ENCODE results near the gene RPS18. TPM values are rescaled to one million over a fixed set of nuclear protein-coding genes. Genes with fewer than 3 reads are reported as not detected.
A peak's percentile ranks its signal among the peaks of the same experiment; 100 is the strongest.

Gene RPS18
- total and polyA plus RNA-seq, 8 donors, result 1,052 to 3,510 (median 2,017) TPM

DNA sequence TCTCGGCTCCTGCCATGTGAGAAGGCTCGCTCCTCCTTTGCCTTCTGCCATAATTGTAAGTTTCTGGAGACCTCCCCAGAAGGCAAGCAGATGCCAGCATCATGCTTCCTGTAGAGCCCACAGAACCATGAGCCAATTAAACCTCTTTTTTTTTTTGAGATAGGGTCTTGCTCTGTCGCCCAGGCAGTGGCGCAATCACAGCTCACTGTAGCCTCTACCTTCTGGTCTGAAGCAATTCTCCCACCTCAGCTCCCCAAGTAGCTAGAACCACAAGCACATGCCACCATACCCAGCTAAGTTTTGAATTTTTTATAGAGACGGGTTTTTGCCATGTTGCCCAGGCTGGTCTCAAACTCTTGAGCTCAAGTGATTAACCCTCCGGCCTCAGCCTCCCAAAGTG, 35.0 kb upstream of the RPS18 start:
- no peaks in the 10 kb centered on the region for H3K4me1 ChIP-seq

GRCh38 chr6:33237741-33238140, 34.1 kb upstream of the RPS18 start:
- intact Hi-C loops (cut with DNase I), result loop anchor here in 2 of 3 donors (10.0 kb wide), 2 partner anchors 73 to 233 kb away; partner anchors contain the start of gene HLA-DOA (in 1 of the 2)
- no peak for DNase-seq
- 35 to 50% methylated on average over 2 of the region's 2 CpGs for whole genome bisulfite sequencing, 2 donors
- Histone ChIP-seq H3K9me3 (no peaks in the 10 kb centered on the region), H3K36me3 (no peaks in the 10 kb centered on the region), H3K27me3 (no peaks in the 10 kb centered on the region), H3K4me1 (no peaks in the 10 kb centered on the region), H3K4me3 (no peak overlapping the region), H3K27ac (no peak overlapping the region)
- TF ChIP-seq CTCF (IDR thresholded peaks at IDR 0.05), result no peak
- no peak for FAIRE-seq
- ATAC-seq, result no peak

More for the DNA sequence above, 35.0 kb upstream of the RPS18 start:
- FAIRE-seq, result no peak
- DNase-seq, result no peak
- Histone ChIP-seq H3K27ac (no peak overlapping the region), H3K36me3 (no peaks in the 10 kb centered on the region), H3K4me3 (no peak overlapping the region), H3K27me3 (no peaks in the 10 kb centered on the region), H3K9me3 (no peaks in the 10 kb centered on the region)
- WGBS, 2 donors, result 77 to 85% methylated on average over 6 of the region's 6 CpGs
- TF ChIP-seq CTCF (IDR thresholded peaks at IDR 0.05), result no peak
- ATAC-seq, result no peak
- intact Hi-C loops (cut with DNase I), result loop anchor here in 2 of 3 donors (10.0 kb wide), 2 partner anchors 72 to 232 kb away; partner anchors contain the start of gene HLA-DOA (in 1 of the 2)

- Histone ChIP-seq H3K27ac (no peak overlapping the region), H3K9me3 (no peaks in the 10 kb centered on the region), H3K4me3 (no peak overlapping the region), H3K36me3 (no peaks in the 10 kb centered on the region), H3K27me3 (no peaks in the 10 kb centered on the region), H3K4me1 (no peaks in the 10 kb centered on the region)
- FAIRE-seq, result no peak
- ATAC-seq, result no peak
- no peak for DNase-seq
- WGBS, 2 donors, result 48 to 55% methylated on average over 3 of the region's 3 CpGs
- intact Hi-C loops (cut with DNase I), result no loop called here
- TF ChIP-seq CTCF (IDR thresholded peaks at IDR 0.05), result no peak
These were observed 29.9 kb upstream of the RPS18 start for GRCh38 chr6:33241968-33242367.

DNA sequence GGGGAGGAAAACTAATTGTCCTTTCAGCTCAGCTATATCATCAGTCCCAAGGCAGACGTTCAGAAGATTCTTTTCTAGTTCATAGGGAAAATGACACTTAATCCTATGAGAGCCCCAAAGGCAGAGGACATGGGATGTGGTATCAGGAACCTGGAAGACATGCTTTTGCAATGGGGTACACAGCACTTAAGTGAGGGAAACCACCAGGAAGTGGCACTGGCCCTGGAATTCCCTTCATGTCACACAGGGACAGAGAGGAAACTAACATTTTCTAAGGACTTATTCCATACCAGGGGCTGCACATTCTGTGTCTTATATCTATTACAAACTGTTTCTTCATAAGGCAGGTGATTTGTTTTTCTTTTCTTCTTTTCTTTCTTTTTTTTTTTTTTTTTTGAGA, 28.4 kb upstream of the RPS18 start:
- Histone ChIP-seq H3K27ac (no peak overlapping the region), H3K4me3 (no peak overlapping the region), H3K36me3 (no peaks in the 10 kb centered on the region), H3K9me3 (no peaks in the 10 kb centered on the region), H3K27me3 (no peaks in the 10 kb centered on the region), H3K4me1 (no peaks in the 10 kb centered on the region)
- ATAC-seq (no peak), DNase-seq (no peak), FAIRE-seq (no peak)
- no peak for TF ChIP-seq CTCF (IDR thresholded peaks at IDR 0.05)
- intact Hi-C loops (cut with DNase I), result no loop called here
- WGBS, 2 donors, result 19 to 20% methylated on average over 1 of the region's 1 CpG

DNA sequence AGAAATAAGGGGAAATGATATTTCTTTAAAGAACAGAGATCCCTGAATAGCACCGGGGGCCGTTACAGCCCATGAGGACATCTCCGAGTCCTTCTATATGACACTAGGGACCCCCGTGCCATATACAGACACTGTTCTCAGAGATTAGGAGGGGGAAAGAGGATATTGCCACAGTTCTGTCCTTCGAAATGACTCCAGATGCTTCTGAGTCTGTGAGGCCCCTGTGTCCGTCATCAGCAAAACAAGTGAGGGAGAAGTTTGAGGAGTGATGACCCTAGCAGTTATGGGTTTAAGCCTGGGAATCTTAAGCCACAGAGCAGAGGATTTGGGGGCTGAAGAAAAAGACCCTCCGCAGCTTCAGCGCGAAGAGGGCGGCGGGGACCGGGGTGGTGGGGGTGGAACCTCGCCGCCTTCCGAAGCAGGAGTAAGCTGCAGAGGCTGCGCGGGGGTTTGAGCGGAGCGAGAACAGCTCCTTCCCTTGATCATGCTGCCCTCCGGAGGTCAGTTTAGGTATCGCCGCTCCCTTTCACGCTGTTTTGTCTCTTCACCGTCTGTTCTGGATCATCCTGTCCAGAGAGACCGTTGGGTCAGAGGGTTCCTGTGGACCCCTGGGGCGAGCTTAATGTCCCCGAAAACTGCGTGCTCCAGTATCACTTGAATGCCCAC, 23.8 kb upstream of the RPS18 start:
- ATAC-seq (peak; percentile 75 to 91 (median 80)), DNase-seq (peak; percentile 80 to 98 (median 92)), FAIRE-seq (no peak)
- Histone ChIP-seq H3K36me3 (no peaks in the 10 kb centered on the region), H3K9me3 (no peaks in the 10 kb centered on the region), H3K27ac (peak overlapping the region; percentile 61 to 82 (median 72)), H3K4me3 (peak overlapping the region; percentile 6 to 54 (median 34)), H3K27me3 (no peaks in the 10 kb centered on the region), H3K4me1 (peaks cover 0 to 6% (median 0%) of the 10 kb centered on the region in 3 donors)
- 4 to 7% methylated on average over 24 to 28 of the region's 28 CpGs for WGBS, 2 donors
- intact Hi-C loops (cut with DNase I), result loop anchor here in 2 of 3 donors (5.0 kb wide), 2 partner anchors 86 to 236 kb away; no protein-coding TSS in a partner anchor
- TF ChIP-seq CTCF (IDR thresholded peaks at IDR 0.05), result peak; percentile 90 to 97 (median 96)
